WTC11 (cell line): ENCODE measurements around the gene MZT2B. TPM values are rescaled to one million over a fixed set of nuclear protein-coding genes. Genes with fewer than 3 reads are reported as not detected.

Source experiments
- ATAC-seq: fragments of 200-7000 bp; cut with Tn5 transposase; 2 replicates; pipeline ENCODE4 v1.10.0; 2021; ENCODE audit warnings: mild to moderate bottlenecking, moderate library complexity
- CTCF ChIA-PET: fragments of 300-600 bp; sonication (Branson Sonifier 250); formaldehyde crosslinking; loops from one replicate; lab custom pipeline; 2021; ENCODE audit warnings: antibody characterized with exemption; lab: Charles Lee
- POLR2A ChIA-PET: fragments of 350-600 bp; sonication (Branson Sonifier 250); formaldehyde crosslinking; loops from one replicate; lab custom pipeline; 2021; ENCODE audit warnings: antibody characterized with exemption; lab: Charles Lee
- DNase-seq: peaks from one replicate; pipeline ENCODE4 v3.0.0; 2021; ENCODE audit warnings: low spot score
- H3K27ac Mint-ChIP-seq: 2 replicates; pipeline ENCODE4 v1.8.0; 2021; ENCODE audit warnings: mixed read lengths
- H3K27me3 Mint-ChIP-seq: 2 replicates; pipeline ENCODE4 v1.8.0; 2021; ENCODE audit warnings: low read depth, mild to moderate bottlenecking, moderate library complexity, mixed read lengths
- H3K36me3 Mint-ChIP-seq: 2 replicates; pipeline ENCODE4 v1.8.0; 2021; ENCODE audit warnings: mixed read lengths
- H3K4me1 Mint-ChIP-seq: 2 replicates; pipeline ENCODE4 v1.8.0; 2022; ENCODE audit warnings: mixed read lengths
- H3K4me3 Mint-ChIP-seq: 2 replicates; pipeline ENCODE4 v1.8.0; 2021; ENCODE audit warnings: mild to moderate bottlenecking, moderate library complexity, mixed read lengths
- H3K9me3 Mint-ChIP-seq: 2 replicates; pipeline ENCODE4 v1.8.0; 2021; ENCODE audit warnings: mixed read lengths
- ARID4B ChIP-seq: sonication (generic); formaldehyde crosslinking; IDR thresholded peaks from 2 replicates; pipeline ENCODE4 v1.8.0; 2023; ENCODE audit warnings: missing genetic modification reagents, mild to moderate bottlenecking, borderline replicate concordance
- ATF3 ChIP-seq: sonication (generic); formaldehyde crosslinking; conservative IDR thresholded peaks from 2 replicates; pipeline ENCODE4 v1.8.1; 2022; ENCODE audit warnings: mild to moderate bottlenecking, missing genetic modification reagents
- E2F5 ChIP-seq: sonication (generic); formaldehyde crosslinking; IDR thresholded peaks from 2 replicates; pipeline ENCODE4 v1.8.1; 2022; ENCODE audit warnings: mild to moderate bottlenecking, moderate library complexity, missing genetic modification reagents
- ETV6 ChIP-seq: sonication (generic); formaldehyde crosslinking; IDR thresholded peaks from 2 replicates; pipeline ENCODE4 v1.8.1; 2022; ENCODE audit warnings: mild to moderate bottlenecking, missing genetic modification reagents
- FOXJ3 ChIP-seq: sonication (generic); formaldehyde crosslinking; IDR thresholded peaks from 2 replicates; pipeline ENCODE4 v1.9.0; 2021; ENCODE audit warnings: missing genetic modification reagents, mild to moderate bottlenecking, borderline replicate concordance
- GABPB1 ChIP-seq: sonication (generic); formaldehyde crosslinking; IDR thresholded peaks from 2 replicates; pipeline ENCODE4 v1.8.1; 2023; ENCODE audit warnings: mild to moderate bottlenecking, missing genetic modification reagents
- JAZF1 ChIP-seq: fragments of 250-450 bp; sonication (Bioruptor Pico); IDR thresholded peaks from 2 replicates; pipeline ENCODE4 v1.9.0; 2021; ENCODE audit warnings: moderate library complexity, mild to moderate bottlenecking, inconsistent platforms
- JUN ChIP-seq: sonication (generic); formaldehyde crosslinking; IDR thresholded peaks from 2 replicates; pipeline ENCODE4 v1.8.0; 2023; ENCODE audit warnings: mild to moderate bottlenecking, missing genetic modification reagents
- MAX ChIP-seq: sonication (generic); formaldehyde crosslinking; IDR thresholded peaks from 2 replicates; pipeline ENCODE4 v1.8.0; 2022; ENCODE audit warnings: mild to moderate bottlenecking, missing genetic modification reagents
- MYBL2 ChIP-seq: sonication (generic); formaldehyde crosslinking; IDR thresholded peaks from 2 replicates; pipeline ENCODE4 v1.8.1; 2023; ENCODE audit warnings: mild to moderate bottlenecking, moderate library complexity, missing genetic modification reagents
- NFE2L1 ChIP-seq: sonication (generic); formaldehyde crosslinking; IDR thresholded peaks from 2 replicates; pipeline ENCODE4 v1.8.1; 2023; ENCODE audit warnings: missing genetic modification reagents
- NR2C2 ChIP-seq: sonication (generic); formaldehyde crosslinking; IDR thresholded peaks from 2 replicates; pipeline ENCODE4 v1.8.0; 2022; ENCODE audit warnings: mild to moderate bottlenecking, missing genetic modification reagents
- OVOL2 ChIP-seq: fragments of 250-450 bp; sonication (Bioruptor Pico); IDR thresholded peaks from 2 replicates; pipeline ENCODE4 v1.9.0; 2021; ENCODE audit warnings: mild to moderate bottlenecking, borderline replicate concordance
- PRRX2 ChIP-seq: fragments of 250-450 bp; sonication (Bioruptor Pico); IDR thresholded peaks from 2 replicates; pipeline ENCODE4 v1.8.0; 2021; ENCODE audit warnings: mild to moderate bottlenecking
- SMAD3 ChIP-seq: sonication (generic); formaldehyde crosslinking; IDR thresholded peaks from 2 replicates; pipeline ENCODE4 v1.8.0; 2022; ENCODE audit warnings: missing genetic modification reagents, mild to moderate bottlenecking, borderline replicate concordance
- SMAD4 ChIP-seq: sonication (generic); formaldehyde crosslinking; IDR thresholded peaks from 2 replicates; pipeline ENCODE4 v1.8.0; 2022; ENCODE audit warnings: mild to moderate bottlenecking, missing genetic modification reagents
- SP1 ChIP-seq: sonication (generic); formaldehyde crosslinking; conservative IDR thresholded peaks from 2 replicates; pipeline ENCODE4 v1.8.1; 2022; ENCODE audit warnings: missing genetic modification reagents
- STAT6 ChIP-seq: sonication (generic); formaldehyde crosslinking; conservative IDR thresholded peaks from 2 replicates; pipeline ENCODE4 v1.8.1; 2023; ENCODE audit warnings: mild to moderate bottlenecking, low read depth, missing genetic modification reagents, moderate library complexity
- TEAD1 ChIP-seq: sonication (generic); formaldehyde crosslinking; IDR thresholded peaks from 2 replicates; pipeline ENCODE4 v1.8.0; 2022; ENCODE audit warnings: mild to moderate bottlenecking, missing genetic modification reagents
- ZMAT4 ChIP-seq: fragments of 250-450 bp; sonication (Bioruptor Pico); IDR thresholded peaks from 2 replicates; pipeline ENCODE4 v1.9.0; 2021; ENCODE audit warnings: mild to moderate bottlenecking
- ZNF138 ChIP-seq: sonication (generic); formaldehyde crosslinking; conservative IDR thresholded peaks from 2 replicates; pipeline ENCODE4 v1.8.1; 2022; ENCODE audit warnings: mild to moderate bottlenecking, moderate library complexity, missing genetic modification reagents
- ZNF219 ChIP-seq: sonication (generic); formaldehyde crosslinking; IDR thresholded peaks from 2 replicates; pipeline ENCODE4 v1.8.0; 2023; ENCODE audit warnings: missing genetic modification reagents, mild to moderate bottlenecking, borderline replicate concordance
- ZNF281 ChIP-seq: sonication (generic); formaldehyde crosslinking; IDR thresholded peaks from 2 replicates; pipeline ENCODE4 v1.8.0; 2023; ENCODE audit warnings: mild to moderate bottlenecking, missing genetic modification reagents
- ZNF317 ChIP-seq: sonication (generic); formaldehyde crosslinking; IDR thresholded peaks from 2 replicates; pipeline ENCODE4 v1.8.1; 2023; ENCODE audit warnings: low read depth, mild to moderate bottlenecking, moderate library complexity, missing genetic modification reagents, borderline replicate concordance
- ZSCAN18 ChIP-seq: fragments of 250-450 bp; sonication (Bioruptor Pico); IDR thresholded peaks from 2 replicates; pipeline ENCODE4 v2.1.2; 2022; ENCODE audit warnings: mild to moderate bottlenecking, moderate library complexity
- total RNA-seq: library from RNA; stranded (reverse); gene quantifications from 3 replicates; pipeline ENCODE4 v1.2.3, GENCODE V29; 2021

The MZT2B gene
- total RNA-seq, 1 experiment from 2014 or later, result 183 TPM

- H3K36me3 Mint-ChIP-seq, result peaks cover 3% of the 10 kb centered on the region
- CTCF ChIA-PET, result interaction anchor here (0.8 to 1.4 kb wide), 9 partner anchors 71 to 616 kb away, joined by 3 to 10 read pairs (median 4); a partner anchor contains a TSS
- TF ChIP-seq ZNF317 (no peak), GABPB1 (CRISPR knock-in tag) (peak; percentile 73), SMAD4 (no peak), ATF3 (CRISPR knock-in tag) (no peak), ZSCAN18 (CRISPR knock-in tag) (no peak), ZNF281 (CRISPR knock-in tag) (0 out of 2 replicates have a peak, but pooled peaks have one; percentile 50), MAX (peak; percentile 86), PRRX2 (CRISPR knock-in tag) (no peak), MYBL2 (peak; percentile 97; the same call in 1 of the 2 replicates), TEAD1 (CRISPR knock-in tag) (peak; percentile 74; the same call in 1 of the 2 replicates), OVOL2 (CRISPR knock-in tag) (no peak), ETV6 (peak; percentile 69; the same call in 1 of the 2 replicates), SMAD3 (CRISPR knock-in tag) (no peak), FOXJ3 (CRISPR knock-in tag) (no peak), NR2C2 (CRISPR knock-in tag) (no peak), ZMAT4 (CRISPR knock-in tag) (no peak), JUN (CRISPR knock-in tag) (no peak), JAZF1 (CRISPR knock-in tag) (no peak), ZNF138 (CRISPR knock-in tag) (no peak), ZNF219 (CRISPR knock-in tag) (no peak), SP1 (CRISPR knock-in tag) (peak; percentile 98), ARID4B (CRISPR knock-in tag) (no peak), NFE2L1 (CRISPR knock-in tag) (peak; percentile 67; the same call in 1 of the 2 replicates), STAT6 (CRISPR knock-in tag) (no peak), E2F5 (CRISPR knock-in tag) (peak; percentile 100)
Observed at GRCh38 chr2:130181325-130181879, 660 bp upstream of the MZT2B start, which contains the start of gene SMPD4. Gene SMPD4, minus strand, starts transcription at chr2:130181602. Its CDS starts 5,010 bp downstream, at chr2:130176592.

More at GRCh38 chr2:130181325-130181879, 660 bp upstream of the MZT2B start, which contains the start of gene SMPD4:
- no peaks in the 10 kb centered on the region for H3K9me3 Mint-ChIP-seq
- peak within 1 kb of the TSS; percentile 94 for H3K27ac Mint-ChIP-seq
- ATAC-seq (peak; percentile 71), DNase-seq (peak; percentile 97)
- H3K4me1 Mint-ChIP-seq, result peaks cover 7% of the 10 kb centered on the region
- H3K4me3 Mint-ChIP-seq, result peak within 1 kb of the TSS; percentile 98
- POLR2A ChIA-PET, result interaction anchor here (1.0 to 1.5 kb wide), 2 partner anchors 160 to 161 kb away, joined by 5 to 6 read pairs; partner anchors contain the start of gene IMP4
- H3K27me3 Mint-ChIP-seq, result no peaks in the 10 kb centered on the region
